Measurements from ENCODE around the gene TTLL3.

TTLL3 gene

GRCh38 chr3:9791127-9791526, 18.9 kb upstream of the TTLL3 start:
- peak overlapping the region; percentile 92 for H3K4me3 ChIP-seq (ENCODE audit: low read depth, low read length)
- no peak for DNase-seq (ENCODE audit: low read depth)

DNA sequence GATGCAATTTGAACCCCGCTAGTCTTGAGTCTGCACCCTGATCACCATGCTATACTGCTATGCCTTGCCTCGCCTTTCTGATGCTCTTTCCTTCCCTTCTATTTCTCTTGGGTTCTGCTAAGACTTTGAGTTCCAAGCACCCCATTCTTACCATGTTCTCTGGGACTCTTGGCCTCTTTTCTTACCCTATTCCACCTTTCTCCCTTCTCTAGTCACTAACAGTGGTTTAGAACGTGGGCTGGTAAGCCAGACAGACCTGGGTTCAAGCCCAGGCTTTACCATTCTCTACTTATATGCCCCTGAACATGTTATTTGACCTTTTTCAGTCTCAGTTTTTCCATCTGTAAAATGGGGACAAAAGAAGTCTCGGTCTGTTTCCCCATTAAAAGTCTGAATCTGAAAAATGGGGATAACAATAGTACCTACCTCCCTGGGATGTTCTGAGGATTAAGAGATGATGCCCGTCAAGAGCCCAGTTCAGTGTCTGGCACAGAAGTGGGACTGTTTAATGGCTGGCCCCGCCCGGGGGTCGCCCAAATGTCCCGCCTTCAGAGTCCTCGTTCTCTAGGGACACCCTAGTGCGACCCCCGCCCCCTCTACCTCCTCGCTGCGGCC, 18.2 kb upstream of the TTLL3 start:
- no peak for DNase-seq (ENCODE audit: low read depth)
- peak; percentile 71 for TF ChIP-seq POLR2A (IDR thresholded peaks at IDR 0.05; ENCODE audit: extremely low read depth, insufficient read length)
- TF ChIP-seq CTCF (IDR thresholded peaks at IDR 0.05; ENCODE audit: low read depth, low read length) = no peak
- H3K4me3 ChIP-seq (ENCODE audit: low read depth, low read length) = peak overlapping the region; percentile 92

More at GRCh38 chr3:9791127-9791526, 18.9 kb upstream of the TTLL3 start:
- no peak for TF ChIP-seq CTCF (IDR thresholded peaks at IDR 0.05; ENCODE audit: low read depth, low read length)

GRCh38 chr3:9792405-9793160, 17.5 kb upstream of the TTLL3 start, which contains the start of the genes ARPC4 and TADA3:
Gene ARPC4, plus strand, starts transcription at chr3:9793082. Its CDS starts 40 bp downstream, at chr3:9793122.
Gene TADA3, minus strand, starts transcription at chr3:9792473. Its CDS starts 1,007 bp downstream, at chr3:9791466.
- TF ChIP-seq CTCF (IDR thresholded peaks at IDR 0.05; ENCODE audit: low read depth, low read length) (no peak), POLR2A (IDR thresholded peaks at IDR 0.05; ENCODE audit: extremely low read depth, insufficient read length) (peak; percentile 62), MYC (IDR thresholded peaks at IDR 0.05; ENCODE audit: low read depth, low read length) (peak; percentile 27)
- TF ChIP-seq, protein P1, sequence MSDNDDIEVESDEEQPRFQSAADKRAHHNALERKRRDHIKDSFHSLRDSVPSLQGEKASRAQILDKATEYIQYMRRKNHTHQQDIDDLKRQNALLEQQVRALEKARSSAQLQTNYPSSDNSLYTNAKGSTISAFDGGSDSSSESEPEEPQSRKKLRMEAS (IDR thresholded peaks at IDR 0.05; ENCODE audit: low read depth, low read length) = 0 out of 2 replicates have a peak, but pooled peaks have one; percentile 42
- peak within 1 kb of the TSS; percentile 92 for H3K4me3 ChIP-seq (ENCODE audit: low read depth, low read length)
- DNase-seq (ENCODE audit: low read depth) = peak; percentile 95

GRCh38 chr3:9793161-9793781, 16.8 kb upstream of the TTLL3 start:
- TF ChIP-seq MYC (IDR thresholded peaks at IDR 0.05; ENCODE audit: low read depth, low read length) (no peak), POLR2A (IDR thresholded peaks at IDR 0.05; ENCODE audit: extremely low read depth, insufficient read length) (no peak), CTCF (IDR thresholded peaks at IDR 0.05; ENCODE audit: low read depth, low read length) (no peak)
- TF ChIP-seq, protein P1 (IDR thresholded peaks at IDR 0.05; ENCODE audit: low read depth, low read length) = no peak

DNA sequence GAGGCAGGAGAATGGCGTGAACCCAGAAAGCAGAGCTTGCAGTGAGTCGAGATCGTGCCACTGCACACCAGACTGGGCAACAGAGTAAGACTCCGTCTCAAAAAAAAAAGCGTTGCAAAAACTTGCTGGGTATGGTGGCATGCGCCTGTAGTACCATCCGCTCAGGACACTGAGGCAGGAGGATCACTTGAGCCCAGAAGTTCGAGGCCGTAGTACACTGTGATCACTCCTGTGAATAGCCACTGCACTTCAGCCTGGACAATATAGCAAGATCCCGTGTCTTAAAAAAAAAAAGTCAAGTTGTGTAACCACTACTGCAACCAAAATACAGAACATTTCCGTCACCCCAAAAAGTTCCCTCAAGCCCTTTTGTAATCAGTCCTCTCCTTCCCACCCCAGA, 15.7 kb upstream of the TTLL3 start:
- no peak overlapping the region for H3K4me3 ChIP-seq (ENCODE audit: low read depth, low read length)
- no peak for DNase-seq (ENCODE audit: low read depth)
- no peak for TF ChIP-seq POLR2A (IDR thresholded peaks at IDR 0.05; ENCODE audit: extremely low read depth, insufficient read length)
- TF ChIP-seq CTCF (IDR thresholded peaks at IDR 0.05; ENCODE audit: low read depth, low read length) = no peak
- no peak for TF ChIP-seq MYC (IDR thresholded peaks at IDR 0.05; ENCODE audit: low read depth, low read length)
- TF ChIP-seq, protein P1 (IDR thresholded peaks at IDR 0.05; ENCODE audit: low read depth, low read length) = no peak

More at GRCh38 chr3:9793161-9793781, 16.8 kb upstream of the TTLL3 start:
- peak overlapping the region; percentile 92 for H3K4me3 ChIP-seq (ENCODE audit: low read depth, low read length)
- peak; percentile 61 for DNase-seq (ENCODE audit: low read depth)

Measured in NB4 (cell line).